Endothelial cell of umbilical vein (primary cell): ENCODE results near the gene SLC22A15. TPM values are rescaled to one million over a fixed set of nuclear protein-coding genes. Genes with fewer than 3 reads are reported as not detected.

ENCODE experiments used
- BruUV-seq: library from RNA; stranded (reverse); fragments of 400-500 nt; replicated peaks from 2 replicates; lab custom pipeline; 2021; lab: Mats Ljungman, UMichigan
- CTCF ChIA-PET: fragments of 300-600, 350-600 bp; sonication (Branson Sonifier 250); formaldehyde crosslinking; loops from one replicate; lab custom pipeline; 2021; ENCODE audit warnings: antibody characterized with exemption, inconsistent platforms; lab: Charles Lee
- POLR2A ChIA-PET: fragments of 300-600, 350-600 bp; sonication (Branson Sonifier 250); formaldehyde crosslinking; loops from one replicate; lab custom pipeline; 2021; ENCODE audit warnings: antibody characterized with exemption, inconsistent platforms; lab: Charles Lee
- DNase-seq: peaks from one replicate; pipeline ENCODE4 v3.0.0-alpha.2; 2011; ENCODE audit warnings: low read depth, low spot score
- FAIRE-seq: peaks from 2 replicates; lab custom pipeline; 2011; peaks lifted over from hg19 to GRCh38; lab: Jason Lieb, UNC
- H2AFZ ChIP-seq: 2 replicates; pipeline ENCODE4 v1.6.0; 2012; ENCODE audit warnings: low read depth, low read length, control low read depth, inconsistent platforms
- H3K27ac ChIP-seq: 2 replicates; pipeline ENCODE4 v1.5.1; 2011; ENCODE audit warnings: low read depth, mild to moderate bottlenecking, control low read depth, low read length, moderate library complexity; ENCODE audit not compliant: insufficient read depth
- H3K27me3 ChIP-seq, 2 experiments: 2 replicates each; pipeline versions ENCODE4 v1.6.0 to v1.6.1; 2011; ENCODE audit warnings: low read length in 2 of 2, mixed read lengths in 1 of 2; ENCODE audit not compliant: control insufficient read depth in 2 of 2, insufficient read depth in 2 of 2
- H3K36me3 ChIP-seq, 2 experiments: 2 replicates in 1 of 2; 3 replicates in 1 of 2; pipeline ENCODE4 v1.5.1; 2011; ENCODE audit warnings: low read length in 2 of 2, mild to moderate bottlenecking in 1 of 2, moderate library complexity in 1 of 2; ENCODE audit not compliant: control insufficient read depth in 2 of 2, insufficient read depth in 2 of 2; ENCODE audit errors: extremely low read depth in 1 of 2
- H3K4me1 ChIP-seq: 3 replicates; pipeline ENCODE4 v1.5.1; 2011; ENCODE audit warnings: mild to moderate bottlenecking, low read length; ENCODE audit not compliant: control insufficient read depth, insufficient read depth; ENCODE audit errors: extremely low read depth
- H3K4me2 ChIP-seq: 2 replicates; pipeline ENCODE4 v1.6.1; 2011; ENCODE audit warnings: low read length, control low read depth, mixed read lengths; ENCODE audit not compliant: insufficient read depth
- H3K4me3 ChIP-seq, 3 experiments: fragments of 200-600 bp in 1 of 3; sonication (generic), shearing (Covaris generic) in 1 of 3; replicated peaks in 1 of 3; 2 replicates each; pipeline ENCODE4 v1.5.1; 2011 to 2016; ENCODE audit warnings: control low read depth in 3 of 3, low read length in 3 of 3, mild to moderate bottlenecking in 2 of 3, inconsistent platforms in 1 of 3, low read depth in 1 of 3, moderate library complexity in 1 of 3; ENCODE audit not compliant: insufficient read depth in 1 of 3
- H3K79me2 ChIP-seq: 2 replicates; pipeline ENCODE4 v1.6.0; 2012; ENCODE audit warnings: low read length, inconsistent platforms; ENCODE audit not compliant: control insufficient read depth, insufficient read depth
- H3K9ac ChIP-seq: replicated peaks from 2 replicates; pipeline ENCODE3; 2011; ENCODE audit warnings: low read length, control low read depth; ENCODE audit not compliant: insufficient read depth; ENCODE audit errors: extremely low read depth
- H3K9me1 ChIP-seq: replicated peaks from 3 replicates; pipeline ENCODE4 v1.6.0; 2011; ENCODE audit warnings: mild to moderate bottlenecking, low read length; ENCODE audit not compliant: control insufficient read depth, insufficient read depth; ENCODE audit errors: extremely low read depth
- H3K9me3 ChIP-seq: replicated peaks from 2 replicates; pipeline ENCODE4 v1.5.1; 2012; ENCODE audit warnings: low read length, inconsistent platforms; ENCODE audit not compliant: control insufficient read depth, insufficient read depth
- H4K20me1 ChIP-seq: replicated peaks from 2 replicates; pipeline ENCODE3; 2011; ENCODE audit warnings: mild to moderate bottlenecking, low read length; ENCODE audit not compliant: control insufficient read depth, insufficient read depth; ENCODE audit errors: extremely low read depth
- CTCF ChIP-seq, 2 donors: IDR thresholded peaks; 1 replicate in 1 of 2; 2 replicates in 1 of 2; pipeline ENCODE4 v1.5.1; 2011; ENCODE audit warnings: low read length in 2 of 2, mild to moderate bottlenecking in 2 of 2, moderate library complexity in 2 of 2, control low read depth in 1 of 2, inconsistent platforms in 1 of 2, low read depth in 1 of 2; ENCODE audit not compliant: insufficient read depth in 1 of 2; ENCODE audit errors: extremely low read depth in 1 of 2
- EZH2 ChIP-seq: IDR thresholded peaks from 2 replicates; pipeline ENCODE4 v1.6.1; 2012; ENCODE audit warnings: borderline replicate concordance, low read depth, mild to moderate bottlenecking, moderate library complexity, low read length, inconsistent platforms; ENCODE audit not compliant: severe bottlenecking
- FOS ChIP-seq: IDR thresholded peaks from 2 replicates; pipeline ENCODE4 v1.6.1; 2011; ENCODE audit warnings: mild to moderate bottlenecking, low read length, moderate library complexity, borderline replicate concordance; ENCODE audit not compliant: insufficient read depth
- GATA2 ChIP-seq: IDR thresholded peaks from 2 replicates; pipeline ENCODE4 v1.7.0; 2011; ENCODE audit warnings: low read depth, mild to moderate bottlenecking, moderate library complexity, mixed read lengths, low read length; ENCODE audit not compliant: insufficient read length, insufficient read depth
- JUN ChIP-seq: IDR thresholded peaks from 2 replicates; pipeline ENCODE4 v1.6.1; 2011; ENCODE audit warnings: borderline replicate concordance, low read depth; ENCODE audit not compliant: insufficient read length, insufficient read depth
- MAX ChIP-seq: IDR thresholded peaks from 2 replicates; pipeline ENCODE4 v1.6.1; 2011; ENCODE audit not compliant: insufficient read depth, insufficient read length
- MYC ChIP-seq: IDR thresholded peaks from one replicate; pipeline ENCODE4 v1.6.1; 2011; ENCODE audit warnings: mild to moderate bottlenecking, low read depth, low read length
- POLR2A ChIP-seq: IDR thresholded peaks from 2 replicates; pipeline ENCODE4 v1.6.1; 2012; ENCODE audit warnings: low read depth, mild to moderate bottlenecking, control low read depth, low read length
- POLR2AphosphoS5 ChIP-seq: IDR thresholded peaks from 2 replicates; pipeline ENCODE4 v1.6.1; 2012; ENCODE audit warnings: low read depth, mild to moderate bottlenecking, control low read depth, low read length, moderate library complexity; ENCODE audit not compliant: insufficient read depth
- dilution Hi-C: fragments of 300-500 bp; cut with MboI; formaldehyde crosslinking; loops from one replicate; pipeline ENCODE4 v1.15.0; 2019; ENCODE audit warnings: low sequenced_read_pairs; ENCODE audit not compliant: extremely low pct_ligation_motif_present
- intact Hi-C: fragments of 100-400 bp; cut with micrococcal nuclease; formaldehyde crosslinking; loops from one replicate; pipeline ENCODE4 v1.10.0; 2022
- polyA plus RNA-seq, 4 experiments: library from polyadenylated mRNA; depleted of rRNA in 3 of 4; stranded (reverse) in 3 of 4; unstranded in 1 of 4; fragments of >200 nt; gene quantifications; 2 replicates each; pipeline versions ENCODE4 v1.2.1 to v1.2.3, GENCODE V29; 2011 to 2012; ENCODE audit warnings: missing spikeins in 1 of 4
- total RNA-seq: library from RNA; stranded (reverse); gene quantifications from 2 replicates; pipeline ENCODE4 v1.2.3, GENCODE V29; 2021

Gene SLC22A15
- total and polyA plus RNA-seq, 2 donors (not counting 3 experiments of a cell fraction or from before 2014, with no cell fraction given) = 0.44 TPM; not detected in 1

DNA sequence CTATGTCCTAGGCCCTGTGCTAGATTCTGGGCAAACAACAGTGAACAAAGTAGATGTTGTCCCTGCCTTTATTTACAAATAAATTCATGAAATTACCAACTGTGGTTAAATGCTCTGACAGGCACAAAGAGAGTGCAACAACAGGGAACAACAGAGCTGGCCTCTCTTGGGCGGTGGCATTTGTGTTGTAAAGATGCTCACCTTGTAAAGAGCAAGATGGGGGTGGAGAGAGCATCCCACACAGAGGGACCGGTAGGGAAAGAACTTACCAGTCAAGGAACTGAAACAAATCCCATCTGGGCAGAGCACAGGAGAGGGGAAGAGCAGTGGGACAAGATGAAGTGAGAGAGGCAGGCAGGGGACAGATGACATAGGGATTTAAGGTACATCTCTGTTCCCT, 21.6 kb upstream of the SLC22A15 start:
- dilution Hi-C loops = no loop called here
- no peak overlapping the region for H3K27ac ChIP-seq
- no peak for FAIRE-seq
- H4K20me1 ChIP-seq = no peaks in the 10 kb centered on the region
- H3K9me3 ChIP-seq = no peaks in the 10 kb centered on the region
- no peak overlapping the region for H3K4me2 ChIP-seq
- intact Hi-C loops = no loop called here
- ChIA-PET CTCF (no interaction called here), POLR2A (interaction anchor here (0.6 kb wide), 1 partner anchor 18 kb away, joined by 3 read pairs; no protein-coding TSS in a partner anchor)
- no peaks in the 10 kb centered on the region for H3K4me1 ChIP-seq
- no peaks in the 10 kb centered on the region for H3K27me3 ChIP-seq
- H2AFZ ChIP-seq = no peak overlapping the region
- H3K36me3 ChIP-seq = no peaks in the 10 kb centered on the region
- no peak overlapping the region for H3K9ac ChIP-seq
- no peak overlapping the region for H3K4me3 ChIP-seq
- no peak for TF ChIP-seq EZH2
- TF ChIP-seq FOS = no peak
- TF ChIP-seq GATA2 = no peak
- TF ChIP-seq MYC = no peak
- TF ChIP-seq POLR2AphosphoS5 = no peak
- no peak for TF ChIP-seq JUN
- TF ChIP-seq CTCF (IDR thresholded peaks at IDR 0.05; ENCODE audit: extremely low read depth in 1 of 2, insufficient read depth in 1 of 2, low read depth in 1 of 2, low read length in 2 of 2) = no peak
- no peak for TF ChIP-seq MAX
- TF ChIP-seq POLR2A = no peak
- no TSS peak for BruUV-seq
- H3K9me1 ChIP-seq = no peaks in the 10 kb centered on the region
- no peaks in the 10 kb centered on the region for H3K79me2 ChIP-seq
- DNase-seq = no peak
